SU-DHL-6 (cell line): ENCODE results near the gene HCAR3.

Experiments
- EZH2phosphoT487 ChIP-seq: fragments of 200-600 bp; sonication (generic), shearing (Covaris generic); conservative IDR thresholded peaks from 2 replicates; pipeline ENCODE4 v1.6.1; 2018; ENCODE audit warnings: mild to moderate bottlenecking, antibody characterized with exemption, low read length, moderate library complexity, mixed read lengths
- TF ChIP-seq, protein P1 (sequence below): fragments of 200-600 bp; sonication (generic); IDR thresholded peaks from one replicate; pipeline ENCODE4 v1.5.1; 2017; ENCODE audit warnings: antibody characterized with exemption, mild to moderate bottlenecking, low read length, moderate library complexity; ENCODE audit not compliant: insufficient read depth, poor library complexity, severe bottlenecking

DNA sequence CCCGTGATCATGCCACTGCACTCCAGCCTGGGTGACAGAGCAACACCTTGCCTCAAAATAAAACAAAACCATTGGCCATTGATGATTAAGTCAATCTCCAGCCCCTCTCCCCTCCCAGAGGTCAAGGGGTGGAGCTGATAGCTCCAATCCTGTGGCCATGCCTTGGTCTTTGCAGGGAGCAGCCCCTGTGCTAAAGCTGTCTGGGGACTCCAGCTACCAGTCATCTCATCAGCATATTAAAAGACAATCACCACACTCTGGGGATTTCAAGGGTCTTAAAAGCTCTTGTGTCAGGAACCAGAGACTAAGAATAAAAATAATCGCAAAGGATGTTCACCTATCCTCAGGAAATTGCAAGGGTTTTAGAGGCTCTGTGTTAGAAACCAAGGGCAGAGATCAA lies 44.1 kb downstream of the HCAR3 start:
- TF ChIP-seq, protein P1, sequence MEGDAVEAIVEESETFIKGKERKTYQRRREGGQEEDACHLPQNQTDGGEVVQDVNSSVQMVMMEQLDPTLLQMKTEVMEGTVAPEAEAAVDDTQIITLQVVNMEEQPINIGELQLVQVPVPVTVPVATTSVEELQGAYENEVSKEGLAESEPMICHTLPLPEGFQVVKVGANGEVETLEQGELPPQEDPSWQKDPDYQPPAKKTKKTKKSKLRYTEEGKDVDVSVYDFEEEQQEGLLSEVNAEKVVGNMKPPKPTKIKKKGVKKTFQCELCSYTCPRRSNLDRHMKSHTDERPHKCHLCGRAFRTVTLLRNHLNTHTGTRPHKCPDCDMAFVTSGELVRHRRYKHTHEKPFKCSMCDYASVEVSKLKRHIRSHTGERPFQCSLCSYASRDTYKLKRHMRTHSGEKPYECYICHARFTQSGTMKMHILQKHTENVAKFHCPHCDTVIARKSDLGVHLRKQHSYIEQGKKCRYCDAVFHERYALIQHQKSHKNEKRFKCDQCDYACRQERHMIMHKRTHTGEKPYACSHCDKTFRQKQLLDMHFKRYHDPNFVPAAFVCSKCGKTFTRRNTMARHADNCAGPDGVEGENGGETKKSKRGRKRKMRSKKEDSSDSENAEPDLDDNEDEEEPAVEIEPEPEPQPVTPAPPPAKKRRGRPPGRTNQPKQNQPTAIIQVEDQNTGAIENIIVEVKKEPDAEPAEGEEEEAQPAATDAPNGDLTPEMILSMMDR, result no peak
- no peak for TF ChIP-seq EZH2phosphoT487
